KOPT-K1 (cell line): Measurements from ENCODE around the gene TAF1D.

Experiments used
- H3K27ac ChIP-seq: fragments of 200-600 bp; sonication (generic); 2 replicates; pipeline ENCODE4 v1.5.1; 2016; ENCODE audit warnings: antibody characterized with exemption, mild to moderate bottlenecking, low read depth, low read length; ENCODE audit not compliant: poor library complexity, severe bottlenecking
- H3K36me3 ChIP-seq: fragments of 200-600 bp; sonication (generic); 2 replicates; pipeline ENCODE4 v1.5.1; 2017; ENCODE audit warnings: antibody characterized with exemption, mild to moderate bottlenecking, low read length, moderate library complexity; ENCODE audit not compliant: insufficient read depth
- H3K9me3 ChIP-seq: fragments of 200-600 bp; sonication (generic); 2 replicates; pipeline ENCODE4 v1.5.1; 2017; ENCODE audit warnings: antibody characterized with exemption, low read length, mild to moderate bottlenecking; ENCODE audit not compliant: insufficient read depth, poor library complexity, severe bottlenecking

Gene TAF1D

GRCh38 chr11:93718057-93718563 is 23.2 kb downstream of the TAF1D start:
- Histone ChIP-seq H3K27ac (peak overlapping the region; percentile 43), H3K36me3 (peaks cover 89% of the 10 kb centered on the region), H3K9me3 (no peaks in the 10 kb centered on the region)

- no peak overlapping the region for H3K27ac ChIP-seq
- H3K36me3 ChIP-seq = peaks cover 89% of the 10 kb centered on the region
- no peaks in the 10 kb centered on the region for H3K9me3 ChIP-seq
Observed at GRCh38 chr11:93717501-93717900, 23.8 kb downstream of the TAF1D start.

GRCh38 chr11:93715797-93716396 is 25.4 kb downstream of the TAF1D start:
- Histone ChIP-seq H3K9me3 (peaks cover 6% of the 10 kb centered on the region), H3K27ac (no peak overlapping the region), H3K36me3 (peaks cover 89% of the 10 kb centered on the region)

GRCh38 chr11:93712678-93713077 is 28.6 kb downstream of the TAF1D start:
- H3K9me3 ChIP-seq = peaks cover 37% of the 10 kb centered on the region
- peaks cover 99% of the 10 kb centered on the region for H3K36me3 ChIP-seq

GRCh38 chr11:93710239-93710638 is 31.1 kb downstream of the TAF1D start:
- H3K9me3 ChIP-seq = peaks cover 41% of the 10 kb centered on the region
- no peak overlapping the region for H3K27ac ChIP-seq
- H3K36me3 ChIP-seq = peaks cover 99% of the 10 kb centered on the region

More at GRCh38 chr11:93712678-93713077, 28.6 kb downstream of the TAF1D start:
- no peak overlapping the region for H3K27ac ChIP-seq

- Histone ChIP-seq H3K36me3 (peaks cover 99% of the 10 kb centered on the region), H3K9me3 (peaks cover 19% of the 10 kb centered on the region), H3K27ac (no peak overlapping the region)
Observed at GRCh38 chr11:93704237-93704636, 37.1 kb downstream of the TAF1D start.

GRCh38 chr11:93700830-93701229 is 40.5 kb downstream of the TAF1D start:
- peaks cover 100% of the 10 kb centered on the region for H3K36me3 ChIP-seq

GRCh38 chr11:93697611-93698010 is 43.7 kb downstream of the TAF1D start:
- peaks cover 99% of the 10 kb centered on the region for H3K36me3 ChIP-seq
- no peaks in the 10 kb centered on the region for H3K9me3 ChIP-seq
- H3K27ac ChIP-seq = no peak overlapping the region

More at GRCh38 chr11:93700830-93701229, 40.5 kb downstream of the TAF1D start:
- no peak overlapping the region for H3K27ac ChIP-seq
- no peaks in the 10 kb centered on the region for H3K9me3 ChIP-seq

- H3K9me3 ChIP-seq = no peaks in the 10 kb centered on the region
- peaks cover 98% of the 10 kb centered on the region for H3K36me3 ChIP-seq
- H3K27ac ChIP-seq = no peak overlapping the region
Observed at GRCh38 chr11:93694557-93694956, 46.7 kb downstream of the TAF1D start.

GRCh38 chr11:93694109-93694508 is 47.2 kb downstream of the TAF1D start:
- Histone ChIP-seq H3K36me3 (peaks cover 98% of the 10 kb centered on the region), H3K9me3 (no peaks in the 10 kb centered on the region), H3K27ac (no peak overlapping the region)

GRCh38 chr11:93689240-93689639 is 52.1 kb downstream of the TAF1D start:
- no peaks in the 10 kb centered on the region for H3K9me3 ChIP-seq
- peaks cover 98% of the 10 kb centered on the region for H3K36me3 ChIP-seq
- H3K27ac ChIP-seq = no peak overlapping the region

GRCh38 chr11:93686812-93687211 is 54.5 kb downstream of the TAF1D start:
- H3K9me3 ChIP-seq = no peaks in the 10 kb centered on the region
- no peak overlapping the region for H3K27ac ChIP-seq
- peaks cover 99% of the 10 kb centered on the region for H3K36me3 ChIP-seq

- no peaks in the 10 kb centered on the region for H3K9me3 ChIP-seq
- no peak overlapping the region for H3K27ac ChIP-seq
- peaks cover 99% of the 10 kb centered on the region for H3K36me3 ChIP-seq
Observed at GRCh38 chr11:93686226-93686625, 55.1 kb downstream of the TAF1D start.
